Motor neuron (in vitro differentiated cells): Measurements from ENCODE around the gene CD99. TPM values are rescaled to one million over a fixed set of nuclear protein-coding genes. Genes with fewer than 3 reads are reported as not detected.
"Not testable (repeated sequence)": the region's sequence is repeated elsewhere in the genome, so short reads cannot be mapped to it uniquely, and the experiment has no call there.

ENCODE experiments used
- ATAC-seq, 8 experiments: fragments of 200-7000 bp; cut with Tn5 transposase; replicated peaks in 6 of 8; 2 replicates each; pipeline ENCODE4 v1.8.0; 2021; ENCODE audit warnings: mild to moderate bottlenecking in 8 of 8, moderate library complexity in 8 of 8
- H3K27ac ChIP-seq, 2 donors: fragments of 250-450 bp; sonication (Bioruptor Pico); 2 replicates each; pipeline ENCODE4 v1.9.0; 2021; ENCODE audit warnings: antibody characterized with exemption in 2 of 2, mild to moderate bottlenecking in 2 of 2, moderate library complexity in 1 of 2
- H3K4me1 ChIP-seq, 2 donors: fragments of 250-450 bp; sonication (Bioruptor Pico); replicated peaks in 1 of 2; 2 replicates each; pipeline ENCODE4 v1.6.1; 2021; ENCODE audit warnings: antibody characterized with exemption in 2 of 2, mild to moderate bottlenecking in 2 of 2, moderate library complexity in 1 of 2
- H3K4me3 ChIP-seq, 5 donors: fragments of 250-450 bp; sonication (Bioruptor Pico); 2 replicates each; pipeline ENCODE4 v1.9.0; 2021; ENCODE audit warnings: antibody characterized with exemption in 5 of 5, mild to moderate bottlenecking in 5 of 5, moderate library complexity in 4 of 5
- WGBS, 10 experiments: fragments of 450-650 bp; shearing (Covaris generic); methylation state at CpG; one replicate each; pipeline ENCODE4 v1.0.0; 2022; 5-methylcytosine and 5-hydroxymethylcytosine counted together
- in situ Hi-C, 9 experiments: fragments of 400-800 bp; cut with MboI; loops; one replicate each; pipeline ENCODE4 v1.15.0; 2021; ENCODE audit warnings: low sequenced_read_pairs in 9 of 9, low pct_unique_long_range_greater_than_20kb in 2 of 9; ENCODE audit not compliant: unreplicated experiment in 9 of 9
- total RNA-seq, 8 experiments: library from RNA; unstranded; fragments of 300-600 nt; gene quantifications; 2 replicates each; pipeline versions ENCODE4 v1.2.3 to v1.2.4, GENCODE V29; 2022

CD99 gene
- total RNA-seq, 8 experiments from 2014 or later, result 35.8 to 430 (median 104) TPM

DNA sequence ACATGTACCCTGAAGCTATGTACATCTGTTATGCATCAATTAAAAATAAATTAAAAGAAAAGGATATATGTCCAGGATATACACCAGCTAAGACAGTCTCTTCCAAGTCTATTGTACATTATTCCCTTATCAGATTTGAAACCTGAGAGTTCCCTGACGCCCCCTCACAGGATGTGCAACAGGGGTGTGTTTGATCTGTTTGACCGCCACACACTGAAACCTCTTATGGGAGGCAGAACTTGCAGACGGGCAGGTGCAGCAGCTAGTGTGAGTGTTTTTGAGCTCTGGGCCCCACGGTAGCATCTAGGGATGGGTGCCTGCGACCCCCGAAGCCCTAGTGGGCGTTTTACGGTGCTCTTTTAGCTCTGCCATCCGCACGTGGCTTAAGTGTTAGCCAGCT, 65.5 kb downstream of the CD99 start:
- Histone ChIP-seq H3K4me1 (no peaks in the 10 kb centered on the region), H3K27ac (no peak overlapping the region), H3K4me3 (no peak overlapping the region)
- 87 to 100% (median 99%) methylated on average over 1 to 6 of the region's 10 CpGs; no CpG with 5 or more reads in 6 of the 10 experiments for WGBS, 10 experiments
- in situ Hi-C loops, result no loop called here
- ATAC-seq, result no peak

DNA sequence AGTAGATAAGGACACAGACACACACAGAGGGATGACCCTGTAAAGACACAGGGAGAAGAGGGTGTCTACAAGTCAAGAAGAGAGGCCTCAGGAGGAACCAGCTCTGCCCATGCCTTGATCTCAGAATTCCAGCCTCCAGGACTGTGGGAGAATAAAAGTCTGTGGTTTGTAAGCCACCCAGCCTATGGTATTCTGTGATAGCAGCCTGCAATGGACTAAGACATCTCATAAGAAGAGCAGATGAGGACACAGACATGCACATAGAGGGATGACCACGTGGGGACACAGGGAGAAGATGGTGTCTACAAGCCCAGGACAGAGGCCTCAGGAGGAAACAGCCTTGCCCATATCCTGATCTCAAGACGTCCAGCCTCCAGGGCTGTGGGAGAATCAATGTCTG, 70.2 kb downstream of the CD99 start:
- Histone ChIP-seq H3K4me1 (no peaks in the 10 kb centered on the region), H3K4me3 (no peak overlapping the region), H3K27ac (no peak overlapping the region)
- in situ Hi-C loops, result no loop called here
- WGBS, 10 experiments, result 80% methylated on average over 1 of the region's 2 CpGs; no CpG with 5 or more reads in 9 of the 10 experiments
- no peak for ATAC-seq

DNA sequence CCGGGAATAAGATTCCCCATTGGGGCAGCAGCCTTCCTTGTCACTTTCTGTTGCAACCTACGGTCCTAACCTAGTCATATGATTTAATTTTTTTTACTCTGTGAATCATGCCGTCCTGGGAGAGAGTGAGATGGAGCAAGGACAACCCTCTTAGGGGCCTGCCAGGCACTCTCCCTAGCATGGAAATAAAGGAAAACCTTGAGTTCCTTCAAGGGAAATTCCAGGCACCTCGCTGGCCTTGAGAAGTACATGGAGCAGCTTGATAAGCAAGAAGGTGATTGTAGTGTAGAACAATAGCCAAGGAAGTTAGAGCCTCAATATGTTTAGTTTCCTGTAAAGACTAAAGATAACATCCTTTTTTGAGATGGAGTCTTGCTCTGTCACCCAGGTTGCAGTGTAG, 71.6 kb downstream of the CD99 start:
- H3K27ac ChIP-seq, ATAC-seq, H3K4me3 ChIP-seq, in situ Hi-C loops, H3K4me1 ChIP-seq: not testable (repeated sequence)
- 30 to 100% (median 80%) methylated on average over 1 to 3 of the region's 4 CpGs; no CpG with 5 or more reads in 5 of the 10 experiments for WGBS, 10 experiments

DNA sequence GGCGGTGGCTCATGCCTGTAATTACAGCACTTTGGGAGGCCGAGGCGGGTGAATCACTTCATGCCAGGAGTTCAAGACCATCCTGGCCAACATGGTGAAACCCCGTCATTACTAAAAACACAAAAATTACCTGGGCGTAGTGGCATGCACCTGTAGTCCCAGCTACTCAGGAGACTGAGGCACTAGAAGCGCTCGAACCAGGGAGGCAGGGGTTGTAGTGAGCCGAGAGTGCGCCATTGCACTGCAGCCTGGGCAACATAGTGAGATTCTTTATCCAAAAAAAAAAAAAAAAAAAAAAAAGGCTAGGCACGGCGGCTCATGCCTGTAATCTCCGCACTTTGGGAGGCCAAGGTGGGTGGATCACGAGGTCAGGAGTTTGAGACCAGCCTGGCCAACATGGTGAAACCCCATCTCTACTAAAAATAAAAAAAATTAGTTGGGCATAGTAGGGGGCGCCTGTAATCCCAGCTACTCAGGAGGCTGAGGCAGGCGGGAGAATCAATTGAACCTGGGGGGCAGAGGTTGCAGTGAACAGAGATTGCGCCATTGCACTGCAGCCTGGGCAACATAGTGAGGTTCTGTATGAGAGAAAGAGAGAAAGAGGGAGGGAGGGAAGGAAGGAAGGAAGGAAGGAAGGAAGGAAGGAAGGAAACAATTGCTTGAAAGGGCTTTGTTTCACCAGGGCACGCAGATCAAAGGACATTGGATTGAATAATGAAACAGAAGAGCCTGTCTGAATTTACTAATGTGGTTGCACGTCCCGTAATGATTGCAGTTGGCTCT, 73.9 kb downstream of the CD99 start:
- 50 to 100% (median 71%) methylated on average over 1 to 15 of the region's 19 CpGs; no CpG with 5 or more reads in 1 of the 10 experiments for WGBS, 10 experiments
- ATAC-seq, in situ Hi-C loops, H3K27ac ChIP-seq, H3K4me3 ChIP-seq, H3K4me1 ChIP-seq: not testable (repeated sequence)

DNA sequence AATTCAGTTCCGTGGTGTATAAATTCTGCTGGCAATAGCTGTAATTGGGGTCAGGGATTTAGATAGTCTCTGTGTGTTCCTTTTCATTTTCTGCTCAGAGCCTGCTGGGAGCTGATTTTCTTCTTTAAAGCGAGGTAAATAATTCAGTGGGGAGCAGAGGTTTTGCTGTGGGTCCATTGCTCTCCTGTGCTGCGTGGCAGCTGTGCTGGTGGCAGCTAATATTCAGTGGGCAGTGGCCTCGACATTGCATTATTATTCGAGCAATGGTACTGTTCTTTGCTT, 74.4 kb downstream of the CD99 start:
- in situ Hi-C loops, result no loop called here
- WGBS, 10 experiments, result 10 to 81% (median 60%) methylated on average over 2 to 5 of the region's 5 CpGs; no CpG with 5 or more reads in 2 of the 10 experiments
- Histone ChIP-seq H3K4me3 (no peak overlapping the region), H3K4me1 (no peaks in the 10 kb centered on the region), H3K27ac (no peak overlapping the region)
- ATAC-seq, result no peak

DNA sequence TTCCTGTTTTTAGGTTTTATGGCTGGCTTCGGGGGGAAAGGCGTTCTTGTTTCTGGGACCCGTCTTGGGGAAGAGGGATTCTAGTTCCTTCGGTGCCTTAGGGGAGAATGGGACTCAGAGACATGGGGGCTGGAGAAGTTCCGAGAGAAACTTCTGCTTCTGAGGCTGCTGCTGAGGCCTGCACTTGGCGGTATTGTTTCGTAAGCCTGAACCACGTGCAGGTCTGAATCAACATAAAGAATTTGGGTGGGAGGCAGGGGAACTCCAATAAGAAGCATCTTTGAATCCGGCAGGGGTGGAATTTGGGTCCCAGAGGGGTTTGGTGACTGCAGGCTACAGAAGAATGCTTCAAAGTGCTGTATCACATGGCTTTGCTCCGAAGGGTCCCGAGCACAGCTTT, 75.8 kb downstream of the CD99 start:
- in situ Hi-C loops, result no loop called here
- Histone ChIP-seq H3K27ac (no peak overlapping the region), H3K4me1 (no peaks in the 10 kb centered on the region), H3K4me3 (no peak overlapping the region)
- WGBS, 10 experiments, result 52 to 100% (median 95%) methylated on average over 1 to 8 of the region's 11 CpGs; no CpG with 5 or more reads in 4 of the 10 experiments
- no peak for ATAC-seq

DNA sequence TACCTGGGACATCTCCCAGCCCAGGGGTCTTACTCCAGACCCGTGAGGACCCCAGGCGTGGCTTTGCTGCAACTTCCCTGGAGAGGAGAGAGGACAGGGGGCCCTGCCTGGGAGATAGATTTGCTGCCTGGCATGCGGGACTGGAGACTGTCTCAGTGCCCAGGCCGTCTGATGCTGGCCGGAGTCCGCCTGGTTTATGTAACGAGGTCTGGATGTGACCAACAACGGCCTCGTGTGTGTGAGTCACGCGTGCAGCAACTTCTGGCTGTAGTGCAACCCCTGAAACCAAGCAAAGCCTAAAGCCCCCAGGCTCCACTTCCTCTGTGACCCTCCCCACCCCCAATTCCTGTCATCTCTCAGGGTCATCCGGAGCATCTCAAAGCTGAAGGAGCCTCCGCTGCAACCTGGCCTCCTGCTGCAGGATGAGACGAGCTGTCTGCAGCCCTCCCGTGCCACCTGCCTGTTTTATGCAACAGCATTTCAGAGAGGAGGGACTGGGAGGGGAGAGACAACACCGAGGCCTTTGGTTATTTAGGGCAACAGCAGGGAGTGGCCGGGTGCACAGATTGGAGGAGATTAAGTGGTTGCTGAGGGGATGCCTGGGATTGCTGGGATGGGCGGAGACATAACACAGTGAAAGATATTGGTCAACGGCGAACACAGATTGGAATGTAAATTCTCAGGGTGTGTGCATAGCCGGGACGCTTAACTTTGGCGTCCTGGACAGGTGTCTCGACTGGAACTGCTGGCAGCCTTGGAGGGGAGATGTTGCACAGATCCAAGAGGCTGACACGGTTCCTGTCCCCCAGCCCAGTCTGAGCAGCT, 76.7 kb downstream of the CD99 start:
- ATAC-seq, result peak; percentile 24 to 98 (median 72)
- no peak overlapping the region for H3K27ac ChIP-seq
- in situ Hi-C loops, result no loop called here
- H3K4me3 ChIP-seq, result no peak overlapping the region
- 0 to 100% (median 50%) methylated on average over 1 to 10 of the region's 25 CpGs; no CpG with 5 or more reads in 4 of the 10 experiments for WGBS, 10 experiments
- H3K4me1 ChIP-seq, result no peaks in the 10 kb centered on the region

DNA sequence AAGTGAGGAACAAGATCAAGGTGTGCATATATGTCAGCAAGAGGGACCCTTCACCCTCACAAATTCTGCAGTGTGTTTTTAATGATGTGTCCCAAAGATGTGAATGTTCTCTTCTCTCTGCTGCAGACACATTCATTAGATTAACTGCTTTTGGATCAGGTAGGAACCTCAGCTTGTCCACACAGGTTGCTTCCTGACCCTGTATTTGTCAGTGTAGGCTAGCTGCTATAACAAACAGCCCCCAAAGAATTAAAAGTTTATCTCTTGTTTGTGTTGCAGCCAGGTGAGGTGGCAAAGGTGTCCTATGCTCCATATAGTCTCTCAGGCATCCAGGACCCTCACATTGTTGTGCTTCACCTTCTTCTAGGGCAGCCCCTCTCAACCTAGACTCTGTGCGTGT, 78.5 kb downstream of the CD99 start:
- Histone ChIP-seq H3K27ac (no peak overlapping the region), H3K4me1 (no peaks in the 10 kb centered on the region), H3K4me3 (no peak overlapping the region)
- in situ Hi-C loops, result no loop called here
- no peak for ATAC-seq
- no CpG with 5 or more reads among the region's 1 CpG for WGBS, 10 experiments

DNA sequence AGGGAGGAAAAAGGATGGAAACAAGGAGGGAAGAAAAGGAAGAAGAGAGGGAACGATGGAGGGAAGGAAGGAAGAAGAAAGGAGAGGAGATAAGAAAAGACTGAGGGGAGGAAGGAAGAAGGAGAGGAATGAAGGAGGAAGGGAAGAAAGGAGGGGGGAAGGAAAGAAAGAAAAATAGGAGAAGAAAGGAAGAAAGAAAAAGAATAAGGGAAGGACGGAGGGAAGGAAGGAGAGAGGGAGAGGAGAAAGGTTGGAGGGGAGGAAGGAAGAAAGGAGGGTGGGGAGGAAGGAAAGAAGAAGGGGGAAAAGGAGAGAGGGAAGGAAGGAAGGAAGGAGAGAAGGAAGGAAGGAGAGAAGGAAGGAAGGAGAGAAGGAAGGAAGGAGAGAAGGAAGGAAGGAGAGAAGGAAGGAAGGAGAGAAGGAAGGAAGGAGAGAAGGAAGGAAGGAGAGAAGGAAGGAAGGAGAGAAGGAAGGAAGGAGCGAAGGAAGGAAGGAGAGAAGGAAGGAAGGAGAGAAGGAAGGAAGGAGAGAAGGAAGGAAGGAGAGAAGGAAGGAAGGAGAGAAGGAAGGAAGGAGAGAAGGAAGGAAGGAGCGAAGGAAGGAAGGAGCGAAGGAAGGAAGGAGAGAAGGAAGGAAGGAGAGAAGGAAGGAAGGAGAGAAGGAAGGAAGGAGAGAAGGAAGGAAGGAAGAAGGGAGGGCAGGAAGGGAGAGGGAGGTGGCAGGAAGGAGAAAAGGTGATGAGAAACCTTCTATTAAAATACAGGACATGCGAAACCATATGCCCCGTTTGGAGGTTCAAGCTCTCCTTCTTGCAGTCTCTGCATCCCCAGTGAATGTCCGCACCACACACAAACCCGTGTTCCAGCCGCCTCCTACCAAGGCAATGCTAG, 82.3 kb downstream of the CD99 start:
- ATAC-seq, H3K27ac ChIP-seq, H3K4me1 ChIP-seq, H3K4me3 ChIP-seq, in situ Hi-C loops: not testable (repeated sequence)
- 37 to 92% (median 80%) methylated on average over 2 to 8 of the region's 10 CpGs; no CpG with 5 or more reads in 3 of the 10 experiments for WGBS, 10 experiments

DNA sequence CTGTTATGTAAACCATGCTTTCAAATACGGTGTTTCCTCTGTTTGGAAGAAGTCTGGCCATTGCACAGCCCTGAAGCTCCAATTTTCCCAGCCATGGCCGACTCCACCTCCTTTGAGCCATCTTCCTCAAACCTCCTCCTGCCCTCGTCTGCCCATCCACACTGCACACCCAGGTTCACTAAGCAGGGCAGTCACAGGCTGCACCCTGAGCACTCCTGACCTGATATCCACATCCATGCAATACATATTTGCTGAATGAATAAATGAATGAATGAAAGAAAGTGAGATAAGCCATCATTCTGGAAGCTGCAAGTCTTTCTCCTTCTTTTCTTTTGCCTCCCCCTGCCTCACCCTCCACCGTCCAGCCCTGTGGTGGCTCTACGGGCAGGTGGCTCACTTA, 83.0 kb downstream of the CD99 start:
- no peak for ATAC-seq
- in situ Hi-C loops, result no loop called here
- WGBS, 10 experiments, result 52 to 100% (median 82%) methylated on average over 1 to 4 of the region's 5 CpGs; no CpG with 5 or more reads in 2 of the 10 experiments

DNA sequence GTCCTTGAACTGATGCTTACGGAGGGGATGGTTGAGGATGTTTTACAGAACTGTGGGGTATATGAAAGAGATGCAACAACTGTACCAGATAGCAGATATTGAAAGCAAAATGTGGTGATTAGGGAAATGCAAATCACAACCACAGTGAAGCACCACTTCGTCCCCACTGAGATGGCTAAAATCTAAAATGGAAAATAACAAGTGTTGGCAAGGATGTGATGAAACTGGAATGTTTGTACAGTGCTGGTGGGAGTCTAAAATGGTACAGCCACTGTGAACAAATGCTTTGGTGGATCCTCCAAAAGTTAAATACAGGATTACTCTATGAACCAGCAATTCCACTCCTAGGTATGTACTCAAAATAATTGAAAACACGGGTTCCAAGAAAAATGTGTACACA, 83.7 kb downstream of the CD99 start:
- in situ Hi-C loops, result no loop called here
- Histone ChIP-seq H3K4me3 (no peak overlapping the region), H3K4me1 (no peaks in the 10 kb centered on the region), H3K27ac (no peak overlapping the region)
- ATAC-seq, result no peak
- 84 to 100% (median 90%) methylated on average over 1 to 3 of the region's 3 CpGs; no CpG with 5 or more reads in 1 of the 10 experiments for WGBS, 10 experiments

More for the DNA sequence above, 83.0 kb downstream of the CD99 start:
- Histone ChIP-seq H3K4me1 (no peaks in the 10 kb centered on the region), H3K27ac (no peak overlapping the region), H3K4me3 (no peak overlapping the region)

DNA sequence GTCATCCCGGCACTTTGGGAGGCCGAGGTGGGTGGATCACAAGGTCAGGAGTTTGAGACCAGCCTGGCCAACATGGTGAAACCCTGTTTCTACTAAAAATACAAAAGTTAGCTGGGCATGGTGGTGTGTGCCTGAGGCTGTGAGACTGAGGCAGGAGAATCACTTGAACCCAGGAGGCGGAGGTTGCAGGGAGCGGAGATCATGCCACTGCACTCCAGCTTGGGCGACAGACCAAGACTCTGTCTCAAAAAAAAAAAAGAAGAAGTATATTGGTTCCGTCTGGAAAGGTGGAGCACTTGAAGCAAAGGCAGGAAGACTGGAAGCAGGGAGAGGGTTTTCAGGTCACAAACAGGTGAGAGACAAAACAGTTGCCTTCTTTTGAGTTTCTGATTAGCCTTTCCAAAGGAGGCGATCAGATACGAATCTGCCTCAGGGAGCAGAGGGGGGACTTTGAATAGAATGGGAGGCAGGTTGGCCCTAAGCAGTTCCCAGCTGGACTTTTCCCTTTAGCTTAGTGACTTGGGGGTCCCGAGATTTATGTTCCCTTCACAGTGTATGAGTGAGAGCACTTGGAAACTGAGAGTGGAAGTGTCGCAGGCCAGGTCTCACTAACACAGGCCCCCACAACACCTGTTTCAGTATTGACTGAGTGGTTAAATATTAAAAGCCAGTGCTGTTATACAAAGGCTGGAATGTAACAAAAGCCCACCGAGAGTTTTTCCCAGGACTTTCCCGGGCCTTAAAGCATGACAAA, 89.6 kb downstream of the CD99 start:
- H3K4me3 ChIP-seq, ATAC-seq, H3K4me1 ChIP-seq, in situ Hi-C loops, H3K27ac ChIP-seq: not testable (repeated sequence)
- WGBS, 10 experiments, result 0 to 96% (median 74%) methylated on average over 1 to 9 of the region's 12 CpGs; no CpG with 5 or more reads in 2 of the 10 experiments
